HCT116 (cell line): ENCODE measurements around the gene TPPP3. TPM values are rescaled to one million over a fixed set of nuclear protein-coding genes. Genes with fewer than 3 reads are reported as not detected.

Experiments
- ATAC-seq: fragments of 200-7000 bp; cut with Tn5 transposase; 2 replicates; pipeline ENCODE4 v1.9.1; 2020; ENCODE audit warnings: mild to moderate bottlenecking, moderate library complexity
- BruUV-seq: library from RNA; stranded (reverse); fragments of 400-500 nt; replicated peaks from 2 replicates; lab custom pipeline; 2021; lab: Mats Ljungman, UMichigan
- CTCF ChIA-PET: fragments of 300-600 bp; sonication (Branson Sonifier 250); formaldehyde crosslinking; loops from one replicate; lab custom pipeline; 2021; ENCODE audit warnings: antibody characterized with exemption; lab: Charles Lee
- POLR2A ChIA-PET: fragments of 300-600, 350-600 bp; sonication (Branson Sonifier 250); formaldehyde crosslinking; loops from one replicate; lab custom pipeline; 2021; ENCODE audit warnings: antibody characterized with exemption; lab: Charles Lee
- RAD21 ChIA-PET, 2 experiments: fragments of 300-600 bp; sonication (Branson Sonifier 250); formaldehyde crosslinking; loops; one replicate each; lab custom pipeline; 2023; ENCODE audit warnings: low total read pairs in 2 of 2; ENCODE audit not compliant: uncharacterized antibody in 2 of 2, unreplicated experiment in 2 of 2, low non-redundant PET in 1 of 2; lab: Charles Lee
- DNase-seq: peaks from one replicate; pipeline ENCODE4 v3.0.0-alpha.2; 2010; ENCODE audit warnings: low read depth, low spot score
- H2AFZ ChIP-seq: fragments of 200-600 bp; shearing (Covaris generic), sonication (generic); 2 replicates; pipeline ENCODE4 v1.6.1; 2017; ENCODE audit warnings: low read depth, mixed run types, mixed read lengths, antibody characterized with exemption, low read length; ENCODE audit not compliant: poor library complexity, severe bottlenecking
- H3K27ac ChIP-seq: 2 replicates; pipeline ENCODE4 v1.5.1; 2012; ENCODE audit warnings: low read depth, low read length
- H3K27me3 ChIP-seq: fragments of 200-600 bp; sonication (generic); 2 replicates; pipeline ENCODE4 v1.6.1; 2016; ENCODE audit warnings: mixed run types, low read length, mixed read lengths; ENCODE audit not compliant: insufficient read depth
- H3K36me3 ChIP-seq, 2 experiments: fragments of 200-500 bp in 1 of 2; fragments of 200-600 bp in 1 of 2; sonication (Bioruptor generic) in 1 of 2; sonication (generic) in 1 of 2; 2 replicates each; pipeline versions ENCODE4 v1.5.1 to v1.6.1; 2014 to 2016; ENCODE audit warnings: low read length in 2 of 2, inconsistent platforms in 1 of 2, mixed read lengths in 1 of 2, mixed run types in 1 of 2; ENCODE audit not compliant: insufficient read depth in 2 of 2, control insufficient read depth in 1 of 2
- H3K4me1 ChIP-seq, 2 experiments: fragments of 200-600 bp in 1 of 2; sonication (generic) in 1 of 2; 2 replicates each; pipeline versions ENCODE4 v1.5.1 to v1.6.1; 2012 to 2017; ENCODE audit warnings: low read length in 2 of 2, inconsistent platforms in 1 of 2, mild to moderate bottlenecking in 1 of 2, mixed read lengths in 1 of 2, mixed run types in 1 of 2, moderate library complexity in 1 of 2; ENCODE audit not compliant: insufficient read depth in 2 of 2, control insufficient read depth in 1 of 2
- H3K4me2 ChIP-seq: fragments of 200-600 bp; sonication (generic); 2 replicates; pipeline ENCODE4 v1.6.1; 2017; ENCODE audit warnings: mixed run types, low read length, mixed read lengths
- H3K4me3 ChIP-seq, 2 experiments: fragments of 200-600 bp in 1 of 2; sonication (generic) in 1 of 2; replicated peaks in 1 of 2; 2 replicates each; pipeline ENCODE4 v1.5.1; 2011 to 2016; ENCODE audit warnings: low read length in 2 of 2, control low read depth in 1 of 2, low read depth in 1 of 2, mild to moderate bottlenecking in 1 of 2, mixed read lengths in 1 of 2, mixed run types in 1 of 2
- H3K79me2 ChIP-seq: fragments of 200-600 bp; sonication (generic); 2 replicates; pipeline ENCODE4 v1.6.1; 2017; ENCODE audit warnings: mild to moderate bottlenecking, mixed run types, low read length, moderate library complexity, mixed read lengths; ENCODE audit not compliant: insufficient read depth
- H3K9ac ChIP-seq: fragments of 200-600 bp; sonication (generic); 2 replicates; pipeline ENCODE4 v1.6.1; 2016; ENCODE audit warnings: low read length, mixed read lengths
- H3K9me2 ChIP-seq: fragments of 200-600 bp; sonication (generic), shearing (Covaris generic); 2 replicates; pipeline ENCODE4 v1.6.1; 2017; ENCODE audit warnings: mixed run types, mild to moderate bottlenecking, moderate library complexity; ENCODE audit not compliant: insufficient read depth
- H3K9me3 ChIP-seq, 2 experiments: fragments of 200-500 bp in 1 of 2; fragments of 200-600 bp in 1 of 2; sonication (Bioruptor generic) in 1 of 2; sonication (generic) in 1 of 2; 2 replicates each; pipeline ENCODE4 v1.6.1; 2014 to 2017; ENCODE audit warnings: low read length in 2 of 2, mixed read lengths in 2 of 2, inconsistent platforms in 1 of 2, low read depth in 1 of 2, mild to moderate bottlenecking in 1 of 2, mixed run types in 1 of 2, moderate library complexity in 1 of 2; ENCODE audit not compliant: control insufficient read depth in 1 of 2, insufficient read depth in 1 of 2
- H4K20me1 ChIP-seq: fragments of 200-600 bp; sonication (generic), shearing (Covaris generic); 2 replicates; pipeline ENCODE4 v1.6.1; 2017; ENCODE audit warnings: mixed run types, mild to moderate bottlenecking, moderate library complexity; ENCODE audit not compliant: insufficient read depth
- POLR2AphosphoS5 ChIP-seq: IDR thresholded peaks from 2 replicates; pipeline ENCODE4 v1.6.1; 2011; ENCODE audit warnings: mild to moderate bottlenecking, low read depth, low read length, moderate library complexity
- REST ChIP-seq: IDR thresholded peaks from 2 replicates; pipeline ENCODE4 v1.6.1; 2012; ENCODE audit warnings: low read depth
- intact Hi-C: fragments of 100-400 bp; cut with micrococcal nuclease; formaldehyde crosslinking; loops from 2 replicates; pipeline ENCODE4 v1.10.0; 2022
- total RNA-seq: library from RNA; stranded (reverse); gene quantifications from one replicate; pipeline ENCODE4 v1.2.1, GENCODE V29; 2021; ENCODE audit not compliant: unreplicated experiment
- TF ChIP-seq, protein P1 (sequence below): IDR thresholded peaks from 2 replicates; pipeline ENCODE4 v1.6.1; 2011; ENCODE audit warnings: mild to moderate bottlenecking, low read length, moderate library complexity; ENCODE audit not compliant: insufficient replicate concordance; ENCODE audit errors: extremely low read depth

TPPP3 gene
- total RNA-seq, 1 experiment from 2014 or later: 1.2 TPM

- H3K27me3 ChIP-seq: no peaks in the 10 kb centered on the region
- no peaks in the 10 kb centered on the region for H3K79me2 ChIP-seq
- H3K36me3 ChIP-seq: no peaks in the 10 kb centered on the region
- H3K9me2 ChIP-seq: no peaks in the 10 kb centered on the region
- no peak overlapping the region for H2AFZ ChIP-seq
- H3K27ac ChIP-seq: no peak overlapping the region
- ATAC-seq: no peak
- BruUV-seq: no TSS peak
- RAD21 ChIA-PET: no interaction called here
- TF ChIP-seq REST: no peak
- TF ChIP-seq, protein P1, sequence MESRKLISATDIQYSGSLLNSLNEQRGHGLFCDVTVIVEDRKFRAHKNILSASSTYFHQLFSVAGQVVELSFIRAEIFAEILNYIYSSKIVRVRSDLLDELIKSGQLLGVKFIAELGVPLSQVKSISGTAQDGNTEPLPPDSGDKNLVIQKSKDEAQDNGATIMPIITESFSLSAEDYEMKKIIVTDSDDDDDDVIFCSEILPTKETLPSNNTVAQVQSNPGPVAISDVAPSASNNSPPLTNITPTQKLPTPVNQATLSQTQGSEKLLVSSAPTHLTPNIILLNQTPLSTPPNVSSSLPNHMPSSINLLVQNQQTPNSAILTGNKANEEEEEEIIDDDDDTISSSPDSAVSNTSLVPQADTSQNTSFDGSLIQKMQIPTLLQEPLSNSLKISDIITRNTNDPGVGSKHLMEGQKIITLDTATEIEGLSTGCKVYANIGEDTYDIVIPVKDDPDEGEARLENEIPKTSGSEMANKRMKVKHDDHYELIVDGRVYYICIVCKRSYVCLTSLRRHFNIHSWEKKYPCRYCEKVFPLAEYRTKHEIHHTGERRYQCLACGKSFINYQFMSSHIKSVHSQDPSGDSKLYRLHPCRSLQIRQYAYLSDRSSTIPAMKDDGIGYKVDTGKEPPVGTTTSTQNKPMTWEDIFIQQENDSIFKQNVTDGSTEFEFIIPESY: no peak
- TF ChIP-seq POLR2AphosphoS5: no peak
- TF ChIP-seq, all 23 proteins: peak for 0
- Histone ChIP-seq H3K4me1 (peaks cover 7 to 20% of the 10 kb centered on the region in 2 experiments; a peak in 3 of 4 replicates), H3K9ac (no peak overlapping the region), H3K4me3 (no peak overlapping the region), H3K4me2 (no peak overlapping the region), H3K9me3 (no peaks in the 10 kb centered on the region), H4K20me1 (no peaks in the 10 kb centered on the region)
- DNase-seq: no peak
- ChIA-PET POLR2A (no interaction called here), CTCF (no interaction called here)
- intact Hi-C loops: no loop called here
Measured at GRCh38 chr16:67411339-67411738, 18.0 kb upstream of the TPPP3 start.
